LNCaP clone FGC (cell line): ENCODE data around the gene TPM3.

Experiments
- DNase-seq: peaks from one replicate; pipeline ENCODE4 v3.0.0-alpha.2; 2011; ENCODE audit warnings: low read depth
- H3K4me3 ChIP-seq: 2 replicates; pipeline ENCODE4 v1.5.1; 2011; ENCODE audit warnings: mild to moderate bottlenecking, low read depth, low read length, control low read depth
- TF ChIP-seq, protein P1 (sequence below): IDR thresholded peaks from 2 replicates; pipeline ENCODE4 v1.5.1; 2012; ENCODE audit warnings: mild to moderate bottlenecking; ENCODE audit not compliant: control insufficient read depth, insufficient read depth; ENCODE audit errors: extremely low read depth

The TPM3 gene

DNA sequence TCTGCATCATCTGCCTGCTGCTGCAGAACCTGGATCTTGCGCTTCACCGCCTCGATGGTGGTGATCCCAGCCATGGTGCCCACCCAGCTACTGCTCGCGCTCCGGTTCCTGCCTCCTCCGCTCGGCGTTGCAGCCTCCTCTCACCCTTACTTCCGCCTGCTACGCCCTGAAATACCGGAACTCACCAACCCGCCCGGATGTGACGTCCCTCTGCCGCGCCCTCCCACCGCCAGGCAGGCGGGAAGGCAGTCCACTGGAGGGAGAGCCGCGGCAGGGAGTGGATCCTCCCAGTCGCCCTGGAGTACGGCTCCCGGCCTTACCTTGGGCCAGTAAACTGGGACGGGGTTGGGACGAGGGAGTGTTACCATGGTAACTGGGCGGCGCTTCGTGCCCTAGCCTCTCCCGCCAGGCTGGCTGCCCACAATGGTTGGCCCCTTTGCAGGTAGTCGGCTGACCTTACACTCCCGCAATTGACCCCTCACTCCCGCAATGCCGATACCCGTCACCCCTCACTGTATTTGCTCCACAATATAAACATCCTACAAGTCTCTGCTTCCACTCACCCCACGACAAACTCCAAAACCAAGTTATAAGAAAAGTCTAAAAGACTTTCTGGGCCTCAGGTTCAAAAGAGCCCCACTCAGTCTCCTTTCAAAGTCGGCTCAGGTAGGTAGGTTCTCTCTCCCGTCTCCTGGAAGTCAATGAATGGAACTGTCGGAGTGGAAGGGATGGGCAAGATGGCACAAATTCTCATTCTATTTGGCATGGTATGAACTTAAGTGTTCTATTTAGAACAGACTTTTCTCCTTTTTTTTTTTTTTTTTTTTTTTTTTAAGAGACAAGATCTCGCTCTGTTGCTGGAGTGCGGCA is 8.6 kb downstream of the TPM3 start:
- peak overlapping the region; percentile 70 for H3K4me3 ChIP-seq
- peak; percentile 96 for DNase-seq
- TF ChIP-seq, protein P1, sequence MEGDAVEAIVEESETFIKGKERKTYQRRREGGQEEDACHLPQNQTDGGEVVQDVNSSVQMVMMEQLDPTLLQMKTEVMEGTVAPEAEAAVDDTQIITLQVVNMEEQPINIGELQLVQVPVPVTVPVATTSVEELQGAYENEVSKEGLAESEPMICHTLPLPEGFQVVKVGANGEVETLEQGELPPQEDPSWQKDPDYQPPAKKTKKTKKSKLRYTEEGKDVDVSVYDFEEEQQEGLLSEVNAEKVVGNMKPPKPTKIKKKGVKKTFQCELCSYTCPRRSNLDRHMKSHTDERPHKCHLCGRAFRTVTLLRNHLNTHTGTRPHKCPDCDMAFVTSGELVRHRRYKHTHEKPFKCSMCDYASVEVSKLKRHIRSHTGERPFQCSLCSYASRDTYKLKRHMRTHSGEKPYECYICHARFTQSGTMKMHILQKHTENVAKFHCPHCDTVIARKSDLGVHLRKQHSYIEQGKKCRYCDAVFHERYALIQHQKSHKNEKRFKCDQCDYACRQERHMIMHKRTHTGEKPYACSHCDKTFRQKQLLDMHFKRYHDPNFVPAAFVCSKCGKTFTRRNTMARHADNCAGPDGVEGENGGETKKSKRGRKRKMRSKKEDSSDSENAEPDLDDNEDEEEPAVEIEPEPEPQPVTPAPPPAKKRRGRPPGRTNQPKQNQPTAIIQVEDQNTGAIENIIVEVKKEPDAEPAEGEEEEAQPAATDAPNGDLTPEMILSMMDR = no peak

DNA sequence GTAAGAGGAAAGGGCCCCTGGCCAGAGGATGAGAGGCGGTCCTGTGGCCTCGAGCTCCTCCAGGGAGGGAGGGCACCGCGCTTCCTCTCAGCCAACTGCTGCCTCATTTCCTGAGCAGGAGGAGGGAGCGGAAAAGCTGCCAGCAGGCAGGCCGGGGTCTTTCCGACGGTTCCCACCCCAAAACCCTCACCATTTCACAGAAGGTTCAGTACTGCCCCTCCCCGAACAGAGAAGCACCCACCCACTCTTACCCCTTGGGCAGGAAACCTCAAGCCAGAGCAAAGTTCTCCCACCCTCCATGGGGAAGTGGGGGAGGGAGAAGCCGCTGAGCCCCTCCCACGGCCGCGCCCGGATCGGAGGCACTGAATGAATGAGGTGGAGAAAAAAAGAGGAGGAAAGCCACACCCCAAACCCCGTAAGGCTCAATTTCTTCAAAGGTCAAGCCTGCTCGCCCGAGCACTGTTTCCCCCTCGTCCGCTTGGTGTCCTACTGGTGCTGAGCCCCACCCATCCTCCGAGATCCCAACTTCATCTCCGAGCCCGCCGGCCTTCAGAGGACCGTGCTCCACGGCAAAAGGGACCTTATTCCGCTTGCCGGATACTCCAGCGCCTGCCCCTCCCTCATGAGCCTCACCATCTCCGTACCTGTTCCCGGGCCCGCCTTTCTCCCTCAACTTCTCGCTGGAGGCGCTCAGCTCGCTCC is 9.4 kb downstream of the TPM3 start:
- no peak for DNase-seq
- TF ChIP-seq, protein P1 = no peak
- peak overlapping the region; percentile 70 for H3K4me3 ChIP-seq

DNA sequence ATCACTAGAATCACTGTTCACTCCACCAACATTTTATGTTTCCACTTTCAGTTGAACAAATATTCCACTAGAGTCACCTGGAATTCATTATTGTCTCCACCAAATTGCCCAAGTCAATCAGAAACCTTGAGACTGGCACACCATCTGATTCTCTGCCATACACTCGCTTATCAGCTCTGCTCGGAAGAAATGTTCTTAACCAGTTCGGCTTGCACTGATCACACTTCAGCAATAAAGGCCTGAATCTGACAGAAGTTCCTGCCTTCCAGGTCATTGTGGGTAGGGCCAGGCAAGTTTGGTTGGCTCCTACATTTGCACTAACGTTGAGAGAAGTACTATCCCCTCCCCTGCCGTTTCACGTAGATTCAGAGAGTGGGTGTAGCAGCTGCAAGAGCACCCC is 10.0 kb downstream of the TPM3 start:
- TF ChIP-seq, protein P1 = no peak
- no peak for DNase-seq

DNA sequence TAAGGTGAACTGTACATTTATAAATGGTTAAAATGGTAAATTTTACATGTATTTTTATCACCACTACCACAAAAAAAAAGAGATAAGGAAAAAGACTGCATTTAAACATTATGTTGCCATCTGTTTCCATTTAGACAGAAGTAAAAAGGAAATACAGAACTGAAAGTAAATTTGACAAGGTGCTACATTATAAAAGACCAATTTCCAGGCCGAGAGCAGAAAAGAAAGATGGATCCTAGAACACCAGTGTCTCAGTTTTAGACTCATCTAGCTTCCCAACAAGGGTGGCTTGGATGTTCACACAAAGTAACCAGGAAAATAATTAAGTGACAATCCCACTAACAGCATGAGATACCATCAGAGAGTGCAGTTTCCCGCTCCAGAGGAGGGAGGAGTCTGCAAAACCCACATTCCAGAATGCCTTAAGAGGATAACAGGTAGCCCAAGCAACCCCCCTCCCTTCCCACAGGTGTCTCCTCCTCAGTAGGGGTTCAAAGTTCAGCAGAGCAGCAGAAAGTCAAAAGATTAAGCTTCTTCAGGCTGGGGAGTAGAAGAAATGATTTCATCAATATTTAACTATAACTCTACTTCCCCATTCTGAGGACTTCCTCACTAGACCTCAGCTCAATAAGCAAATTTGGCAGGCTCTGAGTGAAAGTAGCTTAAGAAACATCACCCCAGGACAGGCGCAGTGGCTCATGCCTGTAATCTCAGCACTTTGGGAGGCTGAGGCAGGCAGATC is 11.8 kb downstream of the TPM3 start:
- TF ChIP-seq, protein P1 = no peak
- DNase-seq = no peak
- H3K4me3 ChIP-seq = no peak overlapping the region

More for the DNA sequence above, 10.0 kb downstream of the TPM3 start:
- H3K4me3 ChIP-seq = peak overlapping the region; percentile 70

DNA sequence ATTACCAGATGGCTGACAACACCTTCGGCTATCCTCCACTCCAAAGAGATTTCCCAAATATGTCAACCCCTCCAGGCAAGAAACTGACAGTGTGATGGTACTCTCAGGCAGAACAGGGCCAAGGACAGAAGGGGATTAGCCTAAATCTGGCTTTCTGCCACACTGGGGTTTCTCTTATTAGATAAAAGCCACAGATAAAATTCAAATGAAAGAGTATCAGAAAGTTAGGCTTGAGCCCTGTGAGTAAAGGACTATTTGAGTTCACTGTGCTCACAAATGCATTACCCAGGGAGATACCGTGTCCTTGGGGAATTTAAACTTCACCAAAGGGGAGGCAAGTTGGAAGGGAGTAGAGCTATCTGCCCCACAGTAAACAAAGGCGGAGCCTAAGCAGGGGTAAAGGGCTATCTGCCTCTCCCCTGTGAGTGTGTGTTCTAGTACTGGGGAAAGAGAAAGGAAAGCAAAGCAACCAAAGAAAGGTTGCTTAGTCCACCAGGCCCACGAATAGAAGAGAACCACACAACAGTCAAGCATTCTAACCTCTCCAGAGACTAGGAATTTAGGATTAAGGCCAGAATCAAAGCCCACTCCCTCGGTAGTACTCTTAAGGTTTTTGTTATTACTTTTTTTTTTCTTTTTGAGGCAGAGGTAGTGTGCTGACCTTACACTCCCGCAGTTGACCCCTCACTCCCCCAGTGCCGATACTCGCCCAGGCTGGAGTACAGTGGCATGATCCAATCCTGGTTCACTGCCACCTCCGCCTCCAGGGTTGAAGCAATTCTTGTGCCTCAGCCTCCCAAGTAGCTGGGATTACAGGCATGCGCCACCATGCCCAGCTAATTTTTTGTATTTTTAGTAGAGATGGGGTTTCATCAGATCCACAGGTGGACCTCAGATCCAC is 12.7 kb downstream of the TPM3 start:
- no peak for DNase-seq
- TF ChIP-seq, protein P1 = no peak
- no peak overlapping the region for H3K4me3 ChIP-seq

DNA sequence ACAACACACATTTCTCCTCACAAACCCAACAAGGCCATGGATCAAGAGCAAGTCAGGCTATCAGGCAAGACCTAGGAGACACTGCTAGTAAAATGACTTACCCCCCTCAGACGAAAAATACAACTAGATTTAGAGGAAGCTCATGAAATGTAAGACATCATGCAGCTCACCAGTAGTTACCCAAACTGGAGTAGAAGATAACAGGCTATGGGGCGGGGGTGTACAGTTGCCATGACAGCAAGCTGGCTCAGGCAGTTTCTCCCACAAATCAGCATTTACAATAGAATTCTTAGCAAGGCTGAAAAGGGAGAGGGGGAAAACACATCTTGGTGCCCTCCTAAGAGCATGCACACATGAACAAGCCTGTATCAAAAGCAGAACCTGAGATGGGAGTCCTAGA is 13.9 kb downstream of the TPM3 start:
- TF ChIP-seq, protein P1 = no peak
- H3K4me3 ChIP-seq = no peak overlapping the region
- no peak for DNase-seq
